Neural progenitor cell (in vitro differentiated cells): ENCODE results near the gene MAP2K5. TPM values are rescaled to one million over a fixed set of nuclear protein-coding genes. Genes with fewer than 3 reads are reported as not detected.

Experiments used
- DNase-seq: peaks from one replicate; pipeline ENCODE4 v3.0.0-alpha.2; 2016; ENCODE audit warnings: low spot score
- H2AFZ ChIP-seq: fragments of 200-600 bp; sonication (generic); replicated peaks from 2 replicates; pipeline ENCODE4 v1.6.1; 2016; ENCODE audit warnings: antibody characterized with exemption
- H3F3A ChIP-seq: fragments of 200-600 bp; sonication (generic); 2 replicates; pipeline ENCODE4 v1.6.1; 2016; ENCODE audit warnings: antibody characterized with exemption, low read depth
- H3K27ac ChIP-seq: fragments of 200-600 bp; sonication (generic); 2 replicates; pipeline ENCODE4 v1.5.1; 2016; ENCODE audit warnings: mild to moderate bottlenecking
- H3K27me3 ChIP-seq: fragments of 200-600 bp; sonication (generic); 2 replicates; pipeline ENCODE4 v1.6.1; 2016; ENCODE audit warnings: mild to moderate bottlenecking, moderate library complexity
- H3K36me3 ChIP-seq: fragments of 200-600 bp; sonication (generic); 2 replicates; pipeline ENCODE4 v1.5.1; 2016
- H3K4me1 ChIP-seq: fragments of 200-600 bp; sonication (generic); 2 replicates; pipeline ENCODE4 v1.6.1; 2016; ENCODE audit warnings: mixed run types
- H3K4me2 ChIP-seq: fragments of 200-600 bp; sonication (generic); 2 replicates; pipeline ENCODE4 v1.6.1; 2016
- H3K4me3 ChIP-seq: fragments of 200-600 bp; sonication (generic); 2 replicates; pipeline ENCODE4 v1.5.1; 2016
- H3K79me2 ChIP-seq: fragments of 200-600 bp; sonication (generic); 2 replicates; pipeline ENCODE4 v1.6.1; 2016; ENCODE audit warnings: low read depth
- H3K9ac ChIP-seq: fragments of 200-600 bp; sonication (generic); 2 replicates; pipeline ENCODE4 v1.6.1; 2016
- H3K9me3 ChIP-seq: fragments of 200-600 bp; sonication (generic); 2 replicates; pipeline ENCODE4 v1.5.1; 2016; ENCODE audit warnings: low read depth
- H4K20me1 ChIP-seq: fragments of 200-600 bp; sonication (generic); 2 replicates; pipeline ENCODE4 v1.6.1; 2016; ENCODE audit warnings: low read depth
- H3K27ac Mint-ChIP-seq: 3 replicates; pipeline ENCODE4 v1.8.0; 2021; ENCODE audit warnings: mixed read lengths
- H3K27me3 Mint-ChIP-seq: 2 replicates; pipeline ENCODE4 v1.8.0; 2022; ENCODE audit warnings: low read depth, mild to moderate bottlenecking, inconsistent platforms, moderate library complexity, mixed read lengths; ENCODE audit not compliant: insufficient read depth
- H3K36me3 Mint-ChIP-seq: 3 replicates; pipeline ENCODE4 v1.8.0; 2021; ENCODE audit warnings: mixed read lengths
- H3K4me1 Mint-ChIP-seq: 3 replicates; pipeline ENCODE4 v1.8.0; 2021; ENCODE audit warnings: mixed read lengths
- H3K4me3 Mint-ChIP-seq: 3 replicates; pipeline ENCODE4 v1.8.0; 2021; ENCODE audit warnings: mild to moderate bottlenecking, moderate library complexity, mixed read lengths
- H3K9me3 Mint-ChIP-seq: 3 replicates; pipeline ENCODE4 v1.8.0; 2020; ENCODE audit warnings: mixed read lengths
- EZH2 ChIP-seq: fragments of 200-600 bp; sonication (generic); IDR thresholded peaks from 2 replicates; pipeline ENCODE4 v1.6.1; 2017; ENCODE audit warnings: antibody characterized with exemption, mild to moderate bottlenecking, moderate library complexity
- EZH2phosphoT487 ChIP-seq: fragments of 200-600 bp; sonication (generic); IDR thresholded peaks from 2 replicates; pipeline ENCODE4 v1.6.1; 2017; ENCODE audit warnings: antibody characterized with exemption
- total RNA-seq: library from RNA; depleted of rRNA; stranded (reverse); fragments of >200 nt; gene quantifications from 2 replicates; pipeline ENCODE4 v1.2.3, GENCODE V29; 2015; ENCODE audit warnings: low replicate concordance
- TF ChIP-seq, protein P1 (sequence below): fragments of 200-600 bp; sonication (generic); IDR thresholded peaks from 2 replicates; pipeline ENCODE4 v1.5.1; 2017; ENCODE audit warnings: antibody characterized with exemption, mild to moderate bottlenecking

The MAP2K5 gene
- total RNA-seq, 1 donor from 2014 or later: 17.2 TPM

GRCh38 chr15:67836955-67837354 lies 294.5 kb downstream of the MAP2K5 start:
- TF ChIP-seq, protein P1, sequence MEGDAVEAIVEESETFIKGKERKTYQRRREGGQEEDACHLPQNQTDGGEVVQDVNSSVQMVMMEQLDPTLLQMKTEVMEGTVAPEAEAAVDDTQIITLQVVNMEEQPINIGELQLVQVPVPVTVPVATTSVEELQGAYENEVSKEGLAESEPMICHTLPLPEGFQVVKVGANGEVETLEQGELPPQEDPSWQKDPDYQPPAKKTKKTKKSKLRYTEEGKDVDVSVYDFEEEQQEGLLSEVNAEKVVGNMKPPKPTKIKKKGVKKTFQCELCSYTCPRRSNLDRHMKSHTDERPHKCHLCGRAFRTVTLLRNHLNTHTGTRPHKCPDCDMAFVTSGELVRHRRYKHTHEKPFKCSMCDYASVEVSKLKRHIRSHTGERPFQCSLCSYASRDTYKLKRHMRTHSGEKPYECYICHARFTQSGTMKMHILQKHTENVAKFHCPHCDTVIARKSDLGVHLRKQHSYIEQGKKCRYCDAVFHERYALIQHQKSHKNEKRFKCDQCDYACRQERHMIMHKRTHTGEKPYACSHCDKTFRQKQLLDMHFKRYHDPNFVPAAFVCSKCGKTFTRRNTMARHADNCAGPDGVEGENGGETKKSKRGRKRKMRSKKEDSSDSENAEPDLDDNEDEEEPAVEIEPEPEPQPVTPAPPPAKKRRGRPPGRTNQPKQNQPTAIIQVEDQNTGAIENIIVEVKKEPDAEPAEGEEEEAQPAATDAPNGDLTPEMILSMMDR: no peak
- no peak for TF ChIP-seq EZH2
- no peak for TF ChIP-seq EZH2phosphoT487
- H3F3A ChIP-seq: peaks cover 74% of the 10 kb centered on the region
- H3K4me3 ChIP-seq: no peak overlapping the region
- peaks cover 75% of the 10 kb centered on the region for H3K27me3 ChIP-seq
- no peak overlapping the region for H2AFZ ChIP-seq
- no peaks in the 10 kb centered on the region for H3K9me3 ChIP-seq
- Mint-ChIP-seq H3K27me3 (peaks cover 68% of the 10 kb centered on the region), H3K4me3 (no peak overlapping the region), H3K9me3 (peaks cover 3% of the 10 kb centered on the region), H3K36me3 (no peaks in the 10 kb centered on the region), H3K4me1 (peaks cover 44% of the 10 kb centered on the region), H3K27ac (no peak overlapping the region)
- H3K79me2 ChIP-seq: no peaks in the 10 kb centered on the region
- no peak overlapping the region for H3K27ac ChIP-seq
- no peak overlapping the region for H3K9ac ChIP-seq
- peaks cover 53% of the 10 kb centered on the region for H3K4me1 ChIP-seq
- no peaks in the 10 kb centered on the region for H3K36me3 ChIP-seq
- DNase-seq: no peak
- peaks cover 7% of the 10 kb centered on the region for H4K20me1 ChIP-seq
- no peak overlapping the region for H3K4me2 ChIP-seq

DNA sequence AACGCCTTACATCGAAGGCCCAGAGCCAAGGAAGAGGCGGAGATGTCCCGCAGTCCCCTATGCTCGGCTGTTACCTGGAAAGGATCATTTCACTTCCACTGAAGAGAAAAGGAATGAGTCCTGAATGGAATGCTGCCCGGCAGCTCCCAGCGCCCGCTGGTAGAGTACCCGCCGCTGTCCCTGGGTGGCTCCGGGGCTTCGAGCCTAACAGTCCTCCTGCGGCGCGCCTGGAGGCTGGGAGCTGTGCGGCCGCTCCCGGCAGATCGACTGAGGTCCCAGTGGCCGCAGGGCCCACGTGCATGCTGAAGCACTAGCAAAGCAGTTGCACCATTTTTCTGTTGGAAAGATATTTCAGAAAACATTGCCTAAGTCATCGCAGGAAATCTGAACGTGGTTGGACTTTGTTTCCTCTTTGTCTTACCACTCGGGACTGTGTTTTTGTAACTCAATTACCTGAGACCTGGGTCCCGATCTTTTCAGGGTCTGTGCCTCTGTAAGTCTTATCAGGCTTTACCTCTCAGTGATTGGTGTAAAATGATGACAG lies 296.4 kb downstream of the MAP2K5 start:
- peak overlapping the region; percentile 77 for H3K4me3 Mint-ChIP-seq
- Histone ChIP-seq H3K27ac (no peak overlapping the region), H3K4me2 (peak overlapping the region; percentile 86), H3K4me1 (peaks cover 49% of the 10 kb centered on the region), H3K36me3 (no peaks in the 10 kb centered on the region), H3K4me3 (peak overlapping the region; percentile 75), H3K27me3 (peaks cover 56% of the 10 kb centered on the region), H2AFZ (no peak overlapping the region), H3K9me3 (no peaks in the 10 kb centered on the region), H3K9ac (no peak overlapping the region), H3F3A (peaks cover 78% of the 10 kb centered on the region), H3K79me2 (no peaks in the 10 kb centered on the region), H4K20me1 (no peaks in the 10 kb centered on the region)
- DNase-seq: peak; percentile 87
- peaks cover 3% of the 10 kb centered on the region for H3K9me3 Mint-ChIP-seq
- TF ChIP-seq, protein P1: peak; percentile 19
- TF ChIP-seq EZH2phosphoT487: no peak
- TF ChIP-seq EZH2: peak; percentile 51
- no peak overlapping the region for H3K27ac Mint-ChIP-seq
- H3K4me1 Mint-ChIP-seq: peaks cover 49% of the 10 kb centered on the region
- H3K27me3 Mint-ChIP-seq: peaks cover 52% of the 10 kb centered on the region
- no peaks in the 10 kb centered on the region for H3K36me3 Mint-ChIP-seq

DNA sequence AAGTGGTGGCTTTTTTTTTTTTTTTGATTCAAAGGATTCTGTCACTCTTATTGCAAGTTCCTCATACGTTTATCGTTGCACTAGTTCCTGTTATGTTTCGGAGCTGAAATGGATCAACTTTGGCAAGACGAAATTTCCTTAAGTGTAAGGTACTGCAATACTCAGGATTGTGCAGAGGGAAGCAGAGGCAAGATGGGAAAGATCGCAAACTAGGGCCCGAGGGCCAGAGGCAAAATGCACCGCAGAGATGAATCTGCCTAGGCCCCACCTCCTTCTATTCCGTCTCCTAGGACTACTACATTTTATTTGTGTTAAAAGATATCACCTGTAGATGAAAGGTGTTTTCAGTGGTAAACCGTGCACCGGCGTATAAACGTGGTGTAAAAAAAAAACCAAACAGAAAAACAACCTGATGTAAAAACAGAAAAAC lies 297.0 kb downstream of the MAP2K5 start:
- peak overlapping the region; percentile 75 for H3K4me3 ChIP-seq
- Mint-ChIP-seq H3K9me3 (peaks cover 3% of the 10 kb centered on the region), H3K27me3 (peaks cover 47% of the 10 kb centered on the region), H3K36me3 (no peaks in the 10 kb centered on the region), H3K4me1 (peaks cover 51% of the 10 kb centered on the region), H3K4me3 (peak overlapping the region; percentile 95), H3K27ac (peak overlapping the region; percentile 100)
- no peaks in the 10 kb centered on the region for H3K36me3 ChIP-seq
- H3K27ac ChIP-seq: no peak overlapping the region
- H3K9me3 ChIP-seq: no peaks in the 10 kb centered on the region
- no peak for TF ChIP-seq EZH2phosphoT487
- TF ChIP-seq, protein P1: no peak
- no peak for TF ChIP-seq EZH2
- no peak overlapping the region for H3K9ac ChIP-seq
- peaks cover 78% of the 10 kb centered on the region for H3F3A ChIP-seq
- H3K27me3 ChIP-seq: peaks cover 50% of the 10 kb centered on the region
- H2AFZ ChIP-seq: no peak overlapping the region
- no peaks in the 10 kb centered on the region for H3K79me2 ChIP-seq
- no peaks in the 10 kb centered on the region for H4K20me1 ChIP-seq
- peaks cover 49% of the 10 kb centered on the region for H3K4me1 ChIP-seq
- DNase-seq: no peak
- H3K4me2 ChIP-seq: peak overlapping the region; percentile 86
